Urinary bladder (tissue), 4 donors: ENCODE measurements around the gene C21orf58. TPM values are rescaled to one million over a fixed set of nuclear protein-coding genes. Genes with fewer than 3 reads are reported as not detected.

Experiments
- DNase-seq: peaks from one replicate; pipeline ENCODE4 v3.0.0-alpha.2; 2015; ENCODE audit errors: extremely low spot score
- H3K27ac ChIP-seq: one replicate; pipeline ENCODE4 v1.5.1; 2013; ENCODE audit warnings: low read depth, mild to moderate bottlenecking, moderate library complexity
- H3K36me3 ChIP-seq: one replicate; pipeline ENCODE4 v1.6.1; 2013; ENCODE audit warnings: mild to moderate bottlenecking, moderate library complexity; ENCODE audit not compliant: insufficient read depth
- H3K4me1 ChIP-seq: one replicate; pipeline ENCODE4 v1.6.1; 2013; ENCODE audit warnings: mild to moderate bottlenecking, moderate library complexity; ENCODE audit not compliant: insufficient read depth
- H3K4me3 ChIP-seq: one replicate; pipeline ENCODE4 v1.5.1; 2013; ENCODE audit warnings: low read depth, low read length
- WGBS: extraction: QIAGEN DNeasy Blood & Tissue Kit; methylation state at CpG from one replicate; pipeline ENCODE4 v1.1.7; 2013; 5-methylcytosine and 5-hydroxymethylcytosine counted together
- polyA plus RNA-seq: library from polyadenylated mRNA; stranded (reverse); fragments of 200-250 nt; gene quantifications from one replicate; pipeline ENCODE4 v1.2.3, GENCODE V29; 2013
- total RNA-seq: library from RNA; depleted of rRNA; stranded (reverse); fragments of >200 nt; gene quantifications from one replicate; pipeline ENCODE4 v1.2.3, GENCODE V29; 2014
- donor health status: healthy with polysubstance abuse.
- donor health status: healthy.

Gene C21orf58
- total and polyA plus RNA-seq, 2 donors, result 1.5 to 5.2 TPM

GRCh38 chr21:46325073-46325912 is 1.6 kb upstream of the C21orf58 start:
- no peaks in the 10 kb centered on the region for H3K36me3 ChIP-seq
- H3K27ac ChIP-seq, result peak overlapping the region; percentile 90
- H3K4me1 ChIP-seq, result no peaks in the 10 kb centered on the region
- DNase-seq, result no peak
- 8% methylated on average over 42 of the region's 43 CpGs for WGBS
- H3K4me3 ChIP-seq, result peak overlapping the region; percentile 79

GRCh38 chr21:46324390-46325072 is 861 bp upstream of the C21orf58 start:
- Histone ChIP-seq H3K4me3 (peak overlapping the region; percentile 79), H3K27ac (peak overlapping the region; percentile 97), H3K36me3 (no peaks in the 10 kb centered on the region), H3K4me1 (no peaks in the 10 kb centered on the region)
- DNase-seq, result peak; percentile 51
- under 1% methylated on average over 97 of the region's 98 CpGs for WGBS

- Histone ChIP-seq H3K4me3 (peak overlapping the region; percentile 54), H3K27ac (no peak overlapping the region), H3K36me3 (no peaks in the 10 kb centered on the region), H3K4me1 (no peaks in the 10 kb centered on the region)
- under 1% methylated on average over 34 of the region's 34 CpGs for WGBS
- no peak for DNase-seq
Measured at GRCh38 chr21:46323227-46323709, 402 bp downstream of the C21orf58 start.

GRCh38 chr21:46322351-46323226 is 1.1 kb downstream of the C21orf58 start:
- 4% methylated on average over 50 of the region's 50 CpGs for WGBS
- H3K27ac ChIP-seq, result no peak overlapping the region

GRCh38 chr21:46320331-46320801 is 3.3 kb downstream of the C21orf58 start:
- Histone ChIP-seq H3K4me3 (no peak overlapping the region), H3K36me3 (no peaks in the 10 kb centered on the region), H3K27ac (no peak overlapping the region), H3K4me1 (no peaks in the 10 kb centered on the region)
- WGBS, result 52% methylated on average over 4 of the region's 4 CpGs
- DNase-seq, result no peak

More at GRCh38 chr21:46322351-46323226, 1.1 kb downstream of the C21orf58 start:
- no peaks in the 10 kb centered on the region for H3K36me3 ChIP-seq
- peak overlapping the region; percentile 54 for H3K4me3 ChIP-seq
- no peak for DNase-seq
- H3K4me1 ChIP-seq, result no peaks in the 10 kb centered on the region

GRCh38 chr21:46319186-46319585 is 4.5 kb downstream of the C21orf58 start:
- WGBS, result 94% methylated on average over 7 of the region's 7 CpGs
- Histone ChIP-seq H3K4me1 (no peaks in the 10 kb centered on the region), H3K4me3 (no peak overlapping the region), H3K36me3 (no peaks in the 10 kb centered on the region), H3K27ac (no peak overlapping the region)
- no peak for DNase-seq

GRCh38 chr21:46318464-46318845 is 5.2 kb downstream of the C21orf58 start:
- 85% methylated on average over 4 of the region's 4 CpGs for WGBS
- no peak overlapping the region for H3K27ac ChIP-seq
- DNase-seq, result no peak
- H3K36me3 ChIP-seq, result no peaks in the 10 kb centered on the region
- no peak overlapping the region for H3K4me3 ChIP-seq
- no peaks in the 10 kb centered on the region for H3K4me1 ChIP-seq

GRCh38 chr21:46317710-46318463 is 5.8 kb downstream of the C21orf58 start:
- WGBS, result 75% methylated on average over 20 of the region's 20 CpGs
- DNase-seq, result no peak
- H3K36me3 ChIP-seq, result no peaks in the 10 kb centered on the region
- no peak overlapping the region for H3K4me3 ChIP-seq
- H3K27ac ChIP-seq, result no peak overlapping the region
- H3K4me1 ChIP-seq, result no peaks in the 10 kb centered on the region

- no peak overlapping the region for H3K27ac ChIP-seq
- no peak for DNase-seq
- H3K4me3 ChIP-seq, result no peak overlapping the region
- WGBS, result 94% methylated on average over 14 of the region's 14 CpGs
- H3K36me3 ChIP-seq, result no peaks in the 10 kb centered on the region
- no peaks in the 10 kb centered on the region for H3K4me1 ChIP-seq
Measured at GRCh38 chr21:46316708-46317324, 6.9 kb downstream of the C21orf58 start.

GRCh38 chr21:46314441-46315020 is 9.1 kb downstream of the C21orf58 start:
- no peak for DNase-seq
- Histone ChIP-seq H3K4me1 (no peaks in the 10 kb centered on the region), H3K36me3 (no peaks in the 10 kb centered on the region), H3K4me3 (no peak overlapping the region), H3K27ac (no peak overlapping the region)
- WGBS, result 93% methylated on average over 22 of the region's 22 CpGs

GRCh38 chr21:46312949-46313348 is 10.7 kb downstream of the C21orf58 start:
- H3K4me3 ChIP-seq, result no peak overlapping the region
- no peak overlapping the region for H3K27ac ChIP-seq
- DNase-seq, result no peak
- H3K4me1 ChIP-seq, result no peaks in the 10 kb centered on the region
- WGBS, result 87% methylated on average over 5 of the region's 5 CpGs
- H3K36me3 ChIP-seq, result no peaks in the 10 kb centered on the region

GRCh38 chr21:46311568-46311967 is 12.1 kb downstream of the C21orf58 start:
- H3K4me1 ChIP-seq, result no peaks in the 10 kb centered on the region
- no peak overlapping the region for H3K4me3 ChIP-seq
- DNase-seq, result no peak
- H3K36me3 ChIP-seq, result no peaks in the 10 kb centered on the region
- no peak overlapping the region for H3K27ac ChIP-seq
